Right lobe of liver (tissue), 6 donors: Measurements from ENCODE around the gene TMEM11. TPM values are rescaled to one million over a fixed set of nuclear protein-coding genes. Genes with fewer than 3 reads are reported as not detected.
"Not testable (repeated sequence)": the region's sequence is repeated elsewhere in the genome, so short reads cannot be mapped to it uniquely, and the experiment has no call there.

Experiments used
- ATAC-seq, 4 donors: fragments of 200-7000 bp; cut with Tn5 transposase; one replicate each; pipeline ENCODE4 v1.9.1; 2020; ENCODE audit warnings: mild to moderate bottlenecking in 4 of 4, moderate library complexity in 4 of 4
- DNase-seq, 3 donors: peaks; one replicate each; pipeline ENCODE4 v3.0.0-alpha.2; 2020
- H3K27ac ChIP-seq, 3 donors: fragments of 200-600 bp; one replicate each; pipeline ENCODE4 v1.8.0; 2022
- H3K27me3 ChIP-seq, 2 donors: fragments of 200-600 bp; one replicate each; pipeline ENCODE4 v1.8.0; 2022
- H3K36me3 ChIP-seq, 4 donors: fragments of 200-600 bp; sonication (generic) in 1 of 4; one replicate each; pipeline versions ENCODE4 v1.5.1 to v1.8.0; 2017 to 2022; ENCODE audit warnings: control low read depth in 1 of 4
- H3K4me1 ChIP-seq, 4 donors: fragments of 200-600 bp; sonication (generic) in 1 of 4; one replicate each; pipeline versions ENCODE4 v1.5.1 to v1.8.0; 2017 to 2022; ENCODE audit warnings: control low read depth in 1 of 4
- H3K4me3 ChIP-seq, 3 donors: fragments of 200-600 bp; one replicate each; pipeline ENCODE4 v1.8.0; 2022
- H3K9me3 ChIP-seq, 4 donors: fragments of 200-600 bp; sonication (generic) in 1 of 4; one replicate each; pipeline versions ENCODE4 v1.5.1 to v1.8.0; 2017 to 2022; ENCODE audit warnings: control low read depth in 1 of 4
- CTCF ChIP-seq, 4 donors: fragments of 200-600 bp in 3 of 4; fragments of 450-650 bp in 1 of 4; IDR thresholded peaks; one replicate each; pipeline versions ENCODE4 v1.5.1 to v1.8.0; 2016 to 2022; ENCODE audit warnings: antibody characterized with exemption in 4 of 4, mild to moderate bottlenecking in 2 of 4
- POLR2A ChIP-seq: fragments of 450-650 bp; IDR thresholded peaks from one replicate; pipeline ENCODE4 v1.6.1; 2017; ENCODE audit warnings: antibody characterized with exemption, mild to moderate bottlenecking
- WGBS: methylation state at CpG from one replicate; pipeline ENCODE4 v1.1.6; 2018; ENCODE audit warnings: low coverage, low lambda C conversion rate; ENCODE audit not compliant: insufficient coverage; ENCODE audit errors: missing lambda C conversion rate; 5-methylcytosine and 5-hydroxymethylcytosine counted together
- intact Hi-C, 2 donors: fragments of 100-400 bp; cut with DNase I; formaldehyde crosslinking; loops; one replicate each; pipeline versions ENCODE4 v1.11.2 to v1.14.1; 2022
- total RNA-seq, 6 experiments: library from RNA; depleted of rRNA in 2 of 6; stranded (reverse); fragments of >200 nt in 2 of 6; fragmentation: NEBNext Ultra II Directional in 3 of 6; extraction: Animal tissue kit (Norgen Biotek cat#: 25700) in 3 of 6; gene quantifications; one replicate each; pipeline versions ENCODE4 v1.1.0 to v1.2.4, GENCODE V29; 2016 to 2023
- donor health status: DM: no; HTN: yes; CAD: no.
- donor health status: DM: no; HTN: no; CAD: no.
- donor health status: DM: no; HTN: no; CAD: no.
- donor health status: DM: no; HTN: yes; CAD: no.
- donor health status: DM: no; HTN: yes; CAD: no.

TMEM11 gene
- total RNA-seq, 6 experiments from 2014 or later: 10.8 to 20.6 (median 11.7) TPM

- ATAC-seq: no peak
- Histone ChIP-seq H3K4me3 (no peak overlapping the region), H3K36me3 (no peaks in the 10 kb centered on the region), H3K27ac (no peak overlapping the region), H3K4me1 (no peaks in the 10 kb centered on the region), H3K9me3 (no peaks in the 10 kb centered on the region), H3K27me3 (no peaks in the 10 kb centered on the region)
- 76% methylated on average over 4 of the region's 4 CpGs for WGBS
- DNase-seq: no peak
- intact Hi-C loops: no loop called here
- TF ChIP-seq POLR2A (no peak), CTCF (IDR thresholded peaks at IDR 0.05) (no peak)
These were observed 18.2 kb upstream of the TMEM11 start for GRCh38 chr17:21232033-21232749.

- no peak for ATAC-seq
- Histone ChIP-seq H3K36me3 (no peaks in the 10 kb centered on the region), H3K4me1 (no peaks in the 10 kb centered on the region), H3K9me3 (no peaks in the 10 kb centered on the region), H3K27me3 (no peaks in the 10 kb centered on the region), H3K27ac (no peak overlapping the region), H3K4me3 (no peak overlapping the region)
- intact Hi-C loops: no loop called here
- DNase-seq: no peak
- WGBS: 60% methylated on average over 1 of the region's 6 CpGs
- TF ChIP-seq POLR2A: no peak
- TF ChIP-seq CTCF (IDR thresholded peaks at IDR 0.05): no peak
These were observed 17.6 kb upstream of the TMEM11 start for GRCh38 chr17:21231533-21231932.

GRCh38 chr17:21228845-21229244 is 14.9 kb upstream of the TMEM11 start:
- WGBS: 67% methylated on average over 1 of the region's 2 CpGs
- no peaks in the 10 kb centered on the region for H3K9me3 ChIP-seq
- DNase-seq (no peak), ATAC-seq (peak in 1 of 4 donors; percentile 22)
- H3K27me3 ChIP-seq: no peaks in the 10 kb centered on the region
- H3K36me3 ChIP-seq: no peaks in the 10 kb centered on the region
- no peak for TF ChIP-seq CTCF (IDR thresholded peaks at IDR 0.05)
- no peak for TF ChIP-seq POLR2A
- no peak overlapping the region for H3K27ac ChIP-seq
- intact Hi-C loops: no loop called here
- no peaks in the 10 kb centered on the region for H3K4me1 ChIP-seq
- no peak overlapping the region for H3K4me3 ChIP-seq

- H3K27ac ChIP-seq: no peak overlapping the region
- ATAC-seq: peak; percentile 29 to 67 (median 54)
- TF ChIP-seq CTCF (IDR thresholded peaks at IDR 0.05) (no peak), POLR2A (no peak)
These were observed 14.2 kb upstream of the TMEM11 start for GRCh38 chr17:21228111-21228510.

GRCh38 chr17:21227277-21227676 is 13.3 kb upstream of the TMEM11 start:
- H3K4me3 ChIP-seq, H3K27ac ChIP-seq, intact Hi-C loops, DNase-seq, H3K9me3 ChIP-seq, H3K27me3 ChIP-seq, H3K4me1 ChIP-seq, ATAC-seq, H3K36me3 ChIP-seq: not testable (repeated sequence)
- WGBS: 92% methylated on average over 9 of the region's 11 CpGs

More at GRCh38 chr17:21228111-21228510, 14.2 kb upstream of the TMEM11 start:
- intact Hi-C loops: no loop called here
- Histone ChIP-seq H3K4me3 (no peak overlapping the region), H3K27me3 (no peaks in the 10 kb centered on the region), H3K36me3 (no peaks in the 10 kb centered on the region), H3K9me3 (no peaks in the 10 kb centered on the region), H3K4me1 (no peaks in the 10 kb centered on the region)
- WGBS: no CpG with 5 or more reads among the region's 4 CpGs
- no peak for DNase-seq
